HL-60 (cell line): ENCODE results near the gene BUB3.

Experiments
- CTCF ChIP-seq: IDR thresholded peaks from one replicate; pipeline ENCODE4 v1.5.1; 2011; ENCODE audit warnings: low read length, control low read depth, inconsistent platforms; ENCODE audit not compliant: insufficient read depth
- POLR2AphosphoS5 ChIP-seq: IDR thresholded peaks from 2 replicates; pipeline ENCODE4 v1.6.1; 2012; ENCODE audit warnings: low read depth
- TF ChIP-seq, protein P1 (sequence below): IDR thresholded peaks from 2 replicates; pipeline ENCODE4 v1.6.1; 2012; ENCODE audit warnings: low read depth; ENCODE audit not compliant: insufficient replicate concordance

GRCh38 chr10:123146013-123146893 lies 7.9 kb upstream of the BUB3 start:
- no peak for TF ChIP-seq CTCF
- TF ChIP-seq, protein P1, sequence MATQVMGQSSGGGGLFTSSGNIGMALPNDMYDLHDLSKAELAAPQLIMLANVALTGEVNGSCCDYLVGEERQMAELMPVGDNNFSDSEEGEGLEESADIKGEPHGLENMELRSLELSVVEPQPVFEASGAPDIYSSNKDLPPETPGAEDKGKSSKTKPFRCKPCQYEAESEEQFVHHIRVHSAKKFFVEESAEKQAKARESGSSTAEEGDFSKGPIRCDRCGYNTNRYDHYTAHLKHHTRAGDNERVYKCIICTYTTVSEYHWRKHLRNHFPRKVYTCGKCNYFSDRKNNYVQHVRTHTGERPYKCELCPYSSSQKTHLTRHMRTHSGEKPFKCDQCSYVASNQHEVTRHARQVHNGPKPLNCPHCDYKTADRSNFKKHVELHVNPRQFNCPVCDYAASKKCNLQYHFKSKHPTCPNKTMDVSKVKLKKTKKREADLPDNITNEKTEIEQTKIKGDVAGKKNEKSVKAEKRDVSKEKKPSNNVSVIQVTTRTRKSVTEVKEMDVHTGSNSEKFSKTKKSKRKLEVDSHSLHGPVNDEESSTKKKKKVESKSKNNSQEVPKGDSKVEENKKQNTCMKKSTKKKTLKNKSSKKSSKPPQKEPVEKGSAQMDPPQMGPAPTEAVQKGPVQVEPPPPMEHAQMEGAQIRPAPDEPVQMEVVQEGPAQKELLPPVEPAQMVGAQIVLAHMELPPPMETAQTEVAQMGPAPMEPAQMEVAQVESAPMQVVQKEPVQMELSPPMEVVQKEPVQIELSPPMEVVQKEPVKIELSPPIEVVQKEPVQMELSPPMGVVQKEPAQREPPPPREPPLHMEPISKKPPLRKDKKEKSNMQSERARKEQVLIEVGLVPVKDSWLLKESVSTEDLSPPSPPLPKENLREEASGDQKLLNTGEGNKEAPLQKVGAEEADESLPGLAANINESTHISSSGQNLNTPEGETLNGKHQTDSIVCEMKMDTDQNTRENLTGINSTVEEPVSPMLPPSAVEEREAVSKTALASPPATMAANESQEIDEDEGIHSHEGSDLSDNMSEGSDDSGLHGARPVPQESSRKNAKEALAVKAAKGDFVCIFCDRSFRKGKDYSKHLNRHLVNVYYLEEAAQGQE: no peak
- no peak for TF ChIP-seq POLR2AphosphoS5
